ENCODE results near the gene CEP135. TPM values are rescaled to one million over a fixed set of nuclear protein-coding genes. Genes with fewer than 3 reads are reported as not detected.

Gene CEP135
- total RNA-seq, 1 donor from 2014 or later: 30.2 TPM

- H3K27me3 Mint-ChIP-seq: no peaks in the 10 kb centered on the region
- DNase-seq (no peak), ATAC-seq (ENCODE audit: low read depth) (no peak)
- CTCF ChIA-PET: no interaction called here
- peaks cover 4% of the 10 kb centered on the region for H3K4me1 Mint-ChIP-seq
- H3K9me3 Mint-ChIP-seq: no peaks in the 10 kb centered on the region
- no peak overlapping the region for H3K27ac Mint-ChIP-seq
- intact Hi-C loops (cut with micrococcal nuclease): no loop called here
- no peak overlapping the region for H3K4me3 Mint-ChIP-seq
- no peaks in the 10 kb centered on the region for H3K36me3 Mint-ChIP-seq (ENCODE audit: low read depth)
- TF ChIP-seq CTCF (IDR thresholded peaks at IDR 0.05): no peak
- POLR2A ChIA-PET: no interaction called here
These were observed 134.1 kb downstream of the CEP135 start for GRCh38 chr4:56082829-56083228.

Other genes with a start within 250 kb of the CEP135 start
- gene EXOC1L, start 129.2 kb upstream of the CEP135 start, total RNA-seq: not detected in 2 replicates
- 28.7 and 34.8 TPM in 2 replicates for gene EXOC1, start 95.3 kb upstream of the CEP135 start, total RNA-seq

All from activated B cell treated with CpG ODN at 0.5 μM for 24 hours (primary cell).